GM19372 (cell line): ENCODE data around the gene SLCO1B1.

Experiments used
- ATAC-seq: cut with Tn5 transposase; IDR thresholded peaks from one replicate; pipeline ENCODE4 v1.9.1; 2021; ENCODE audit warnings: mild to moderate bottlenecking, low read depth, moderate library complexity; ENCODE audit not compliant: unreplicated experiment

SLCO1B1 gene

DNA sequence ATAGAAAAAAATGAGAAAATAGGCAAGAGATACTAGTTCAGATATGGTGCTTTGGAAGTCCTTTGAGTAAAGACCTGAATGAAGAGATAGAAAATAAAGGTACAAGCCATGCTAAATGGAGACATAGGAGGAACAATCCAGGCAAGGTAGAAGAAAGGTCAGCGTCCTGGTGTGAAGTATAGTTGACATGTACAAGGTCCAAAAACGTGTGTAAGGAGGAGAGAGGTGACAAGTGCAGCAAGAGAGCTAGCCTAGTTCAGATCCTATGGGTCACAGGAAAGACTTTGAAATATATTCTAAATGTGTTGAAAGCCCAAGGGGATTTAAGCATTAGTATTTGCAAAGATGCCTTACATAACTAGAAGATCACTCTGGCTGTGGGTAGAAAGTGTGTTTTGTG, 88.2 kb downstream of the SLCO1B1 start:
- ATAC-seq = no peak

DNA sequence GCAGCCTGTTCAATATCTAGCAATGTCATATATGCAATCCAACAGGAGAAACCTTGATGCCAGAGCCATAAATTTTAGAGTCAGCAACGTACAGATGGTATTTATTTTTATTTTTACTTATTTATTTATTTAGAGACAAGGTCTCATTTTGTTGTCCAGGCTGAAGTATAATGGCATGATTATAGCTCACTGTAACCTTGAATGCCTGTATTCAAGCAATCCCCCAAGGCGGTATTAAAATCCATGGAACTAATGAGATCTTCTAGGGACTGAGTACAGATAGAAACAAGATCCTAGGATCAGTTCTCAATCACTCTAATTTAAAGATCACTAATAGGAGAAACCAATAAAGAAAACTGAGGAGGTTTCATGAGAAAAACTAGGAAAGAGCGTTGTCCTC, 89.3 kb downstream of the SLCO1B1 start:
- ATAC-seq = no peak

DNA sequence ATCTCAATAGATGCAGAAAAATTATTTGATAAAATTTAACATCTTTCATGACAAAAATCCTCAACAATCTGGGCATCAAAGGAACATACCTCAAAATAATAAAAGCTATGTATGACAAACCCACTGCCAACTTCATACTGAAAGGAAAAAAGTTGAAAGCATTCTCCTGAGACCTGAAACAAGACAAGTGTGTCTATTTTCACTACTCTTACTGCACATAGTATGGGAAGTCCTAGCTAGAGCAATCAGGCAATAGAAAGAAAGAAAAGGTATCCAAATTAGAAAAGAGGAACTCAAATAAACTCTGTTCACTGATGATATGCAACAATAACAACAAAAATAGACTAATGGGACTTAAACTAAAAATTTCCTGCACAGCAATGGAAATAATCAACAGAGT, 90.1 kb downstream of the SLCO1B1 start:
- ATAC-seq = no peak

DNA sequence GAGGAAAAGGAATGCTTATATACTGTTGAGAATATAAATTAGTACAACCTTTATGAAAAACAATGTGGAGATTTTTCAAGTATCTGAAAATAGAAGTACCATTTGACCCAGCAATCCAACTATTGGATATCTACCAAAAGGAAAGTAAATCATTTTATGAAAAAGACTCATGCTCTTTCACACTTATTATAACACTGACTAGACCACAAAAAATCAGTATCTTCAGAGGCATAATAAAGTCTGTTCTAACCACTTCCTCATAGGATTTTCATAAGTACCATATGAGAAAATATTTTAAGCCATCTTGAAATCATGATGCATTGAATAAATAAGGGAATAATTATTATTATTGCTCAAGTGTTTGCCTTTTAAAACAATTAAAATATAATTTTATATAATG, 90.8 kb downstream of the SLCO1B1 start:
- no peak for ATAC-seq

DNA sequence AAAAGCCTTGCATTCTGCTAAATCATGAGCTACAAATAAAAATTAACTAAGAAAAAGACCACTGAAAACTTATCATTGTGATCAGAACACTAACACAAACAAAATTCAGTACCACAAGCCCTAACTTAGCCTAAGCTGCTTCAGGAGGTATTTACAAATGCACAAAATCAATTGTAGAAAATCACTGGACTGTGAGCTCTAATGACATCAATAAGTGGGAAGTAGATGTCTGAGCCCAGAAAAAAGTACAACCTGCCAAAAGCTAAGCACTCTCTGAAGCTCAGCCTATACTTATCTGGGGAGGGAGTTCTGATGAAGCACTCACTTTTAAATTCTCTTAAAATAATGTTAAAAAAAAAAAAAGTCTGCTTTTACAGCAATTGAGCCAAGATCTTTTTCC, 92.9 kb downstream of the SLCO1B1 start:
- ATAC-seq = no peak

DNA sequence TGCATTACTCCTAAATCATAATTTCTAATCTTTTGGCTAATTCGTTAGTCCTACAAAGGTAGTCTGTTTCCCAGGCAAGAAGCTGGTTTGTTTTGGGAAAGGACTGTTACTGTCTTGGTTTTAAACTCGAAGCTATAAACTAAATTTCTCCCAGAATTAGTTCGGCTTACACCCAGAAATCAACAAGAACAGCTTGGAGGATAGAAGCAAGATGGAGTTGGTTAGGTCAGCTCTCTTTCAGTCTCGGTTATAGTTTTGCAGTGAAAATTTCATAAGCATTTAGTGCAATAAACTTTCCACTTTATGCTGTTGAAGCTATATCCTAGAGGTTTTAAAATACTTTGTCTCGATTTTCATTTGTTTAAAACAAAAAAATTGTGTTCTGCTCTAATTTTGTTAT, 103.4 kb downstream of the SLCO1B1 start:
- ATAC-seq = no peak

DNA sequence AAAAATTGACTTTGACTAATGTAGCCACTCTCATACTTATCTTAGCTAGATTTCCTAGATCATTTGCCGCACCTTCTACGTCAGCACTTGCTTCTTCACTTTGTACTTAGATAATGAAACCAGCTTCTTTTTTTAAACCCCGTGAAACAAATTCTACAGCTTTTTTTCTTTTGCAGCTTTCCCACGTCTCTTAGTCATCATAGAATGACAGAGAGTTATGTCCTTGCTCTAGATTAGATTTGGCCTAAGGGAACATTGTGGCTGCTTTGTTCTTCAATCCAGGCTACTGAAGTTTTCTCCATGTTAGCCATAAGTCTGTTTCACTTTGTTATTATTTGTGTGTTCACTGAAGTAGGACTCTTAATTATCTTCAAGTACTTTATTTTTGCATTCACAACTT, 108.9 kb downstream of the SLCO1B1 start:
- ATAC-seq = no peak

DNA sequence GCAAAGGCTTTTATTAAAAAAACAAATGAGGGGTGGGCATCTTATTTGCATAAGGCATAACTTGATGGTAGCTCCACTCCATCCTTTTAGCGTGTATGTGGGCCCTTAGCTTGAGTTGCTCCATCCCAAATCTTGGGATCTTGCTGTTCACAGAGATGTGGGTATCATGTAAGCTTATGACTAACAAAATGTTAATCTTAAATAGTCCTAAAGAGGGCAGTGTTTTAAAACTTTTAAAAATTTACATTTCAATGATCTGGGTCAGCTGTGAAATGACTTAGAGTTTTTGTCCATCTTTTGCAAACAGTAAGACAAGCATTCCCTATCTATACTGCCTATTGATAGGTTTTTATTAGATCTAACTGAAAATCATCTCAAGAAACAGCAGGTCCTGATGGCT, 117.7 kb downstream of the SLCO1B1 start:
- ATAC-seq = no peak

DNA sequence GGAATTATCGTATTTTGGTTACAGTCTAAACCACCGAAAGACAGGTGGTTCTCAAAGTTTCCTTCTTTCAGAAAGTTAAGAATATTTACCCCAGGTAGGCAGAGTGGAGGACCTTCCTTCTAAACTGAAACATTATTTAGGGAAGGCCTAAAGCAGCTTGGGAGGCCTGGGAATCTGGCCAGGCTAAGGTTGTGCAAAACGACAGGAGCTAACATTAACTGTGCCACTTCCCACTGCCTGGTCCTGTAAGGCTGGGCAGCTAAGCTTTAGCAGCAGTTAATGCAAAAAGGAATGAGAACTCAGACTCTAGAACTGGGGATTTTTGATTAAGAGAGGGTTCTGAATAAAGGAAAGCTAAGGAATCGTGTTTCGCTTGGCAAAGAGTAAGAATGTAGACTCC, 121.1 kb downstream of the SLCO1B1 start:
- ATAC-seq = no peak

DNA sequence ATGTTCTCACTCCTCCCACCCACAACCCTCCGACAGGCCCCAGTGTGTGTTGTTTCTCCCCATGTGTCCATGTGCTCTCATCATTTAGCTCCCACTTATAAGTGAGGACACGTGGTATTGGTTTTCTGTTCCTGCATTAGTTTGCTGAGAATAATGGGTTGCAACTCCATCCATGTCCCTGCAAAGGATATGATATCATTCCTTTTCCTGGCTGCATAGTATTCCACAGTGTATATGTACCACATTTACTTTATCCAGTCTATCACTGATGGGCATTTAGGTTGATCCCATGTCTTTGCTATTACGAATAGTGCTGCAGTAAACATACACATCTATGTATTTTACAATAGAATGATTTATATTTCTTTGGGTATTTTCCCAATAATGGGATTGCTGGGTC, 126.2 kb downstream of the SLCO1B1 start:
- ATAC-seq = no peak

DNA sequence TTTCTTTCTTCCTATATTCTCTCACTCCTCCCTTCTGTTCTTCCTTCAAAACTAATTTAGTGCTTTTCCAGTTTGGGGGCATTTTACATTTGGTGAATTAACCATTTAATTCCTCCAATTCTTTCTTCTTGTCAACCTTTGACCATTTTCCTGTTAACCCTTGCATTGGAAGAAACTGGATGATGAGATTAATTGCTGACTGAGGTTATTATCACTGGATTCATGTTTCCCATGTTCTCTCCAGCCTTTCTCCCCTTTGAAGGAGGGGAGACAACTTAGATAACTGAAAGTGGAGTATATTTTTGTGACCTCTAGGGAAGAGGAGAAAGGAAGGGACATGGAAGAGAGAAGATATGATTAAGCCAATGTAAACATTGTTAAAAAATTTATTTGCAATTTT, 133.2 kb downstream of the SLCO1B1 start:
- no peak for ATAC-seq

DNA sequence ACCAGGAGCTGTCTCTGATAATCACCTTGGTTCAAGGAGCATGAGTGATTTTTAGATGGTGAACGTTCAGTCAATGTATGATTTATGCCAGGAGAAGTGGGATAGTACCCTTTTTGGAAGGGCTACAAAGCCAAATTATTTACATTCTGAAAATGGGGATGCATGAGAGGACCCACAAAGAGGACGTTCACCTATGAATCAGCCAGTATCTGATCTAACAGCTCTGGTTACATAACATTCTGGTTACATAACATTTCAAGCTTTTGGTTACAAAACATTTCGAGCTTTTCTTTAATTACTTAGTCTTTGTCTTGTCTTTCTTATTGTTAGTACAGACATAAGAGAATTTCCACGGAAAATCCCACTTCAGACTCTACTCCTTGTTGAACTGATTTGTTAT, 134.9 kb downstream of the SLCO1B1 start:
- ATAC-seq = no peak

DNA sequence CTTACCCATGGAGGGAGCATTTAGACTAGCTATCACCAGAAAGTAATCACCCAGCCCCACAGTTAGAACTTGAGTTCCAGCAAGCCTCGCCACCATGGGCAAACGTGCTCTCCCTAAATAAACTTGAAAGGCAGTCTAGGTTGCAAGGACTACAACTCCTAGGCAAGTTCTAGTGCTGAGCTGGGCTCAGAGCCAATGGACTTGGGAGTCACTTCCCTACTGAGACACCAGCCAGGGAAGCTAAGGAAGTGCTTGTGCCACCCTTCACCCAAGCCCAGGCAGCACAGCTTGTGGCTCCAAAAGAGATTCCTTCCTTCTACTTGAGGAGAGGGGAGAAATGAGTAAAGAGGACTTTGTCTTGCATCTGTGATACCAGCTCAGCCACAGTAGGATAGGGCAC, 145.8 kb downstream of the SLCO1B1 start:
- no peak for ATAC-seq
